ENCODE measurements around the gene FSIP1. TPM values are rescaled to one million over a fixed set of nuclear protein-coding genes. Genes with fewer than 3 reads are reported as not detected.

FSIP1 gene
- total RNA-seq, 1 donor from 2014 or later, result 0.40 TPM

DNA sequence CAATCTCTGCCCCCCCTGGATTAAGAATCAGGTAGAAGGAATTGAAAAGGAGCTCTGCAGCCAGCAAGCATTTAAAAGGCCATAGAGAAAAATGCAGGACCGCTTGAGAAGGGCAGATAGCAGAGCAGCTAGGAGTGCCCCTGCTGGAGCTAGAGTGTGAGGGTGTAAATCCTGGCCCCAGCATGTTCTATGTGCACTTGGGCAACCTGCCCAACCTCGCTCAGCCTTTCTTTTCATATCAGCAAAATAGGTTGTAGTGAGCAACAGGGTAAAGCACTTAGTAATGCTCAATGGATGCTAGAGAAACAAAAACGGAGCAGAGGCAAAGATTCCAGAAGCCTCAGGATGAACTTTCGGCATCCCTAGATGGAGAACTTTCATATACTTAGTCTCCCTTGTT, 226.8 kb downstream of the FSIP1 start:
- no peak for DNase-seq (ENCODE audit: low read depth in 2 of 2)

DNA sequence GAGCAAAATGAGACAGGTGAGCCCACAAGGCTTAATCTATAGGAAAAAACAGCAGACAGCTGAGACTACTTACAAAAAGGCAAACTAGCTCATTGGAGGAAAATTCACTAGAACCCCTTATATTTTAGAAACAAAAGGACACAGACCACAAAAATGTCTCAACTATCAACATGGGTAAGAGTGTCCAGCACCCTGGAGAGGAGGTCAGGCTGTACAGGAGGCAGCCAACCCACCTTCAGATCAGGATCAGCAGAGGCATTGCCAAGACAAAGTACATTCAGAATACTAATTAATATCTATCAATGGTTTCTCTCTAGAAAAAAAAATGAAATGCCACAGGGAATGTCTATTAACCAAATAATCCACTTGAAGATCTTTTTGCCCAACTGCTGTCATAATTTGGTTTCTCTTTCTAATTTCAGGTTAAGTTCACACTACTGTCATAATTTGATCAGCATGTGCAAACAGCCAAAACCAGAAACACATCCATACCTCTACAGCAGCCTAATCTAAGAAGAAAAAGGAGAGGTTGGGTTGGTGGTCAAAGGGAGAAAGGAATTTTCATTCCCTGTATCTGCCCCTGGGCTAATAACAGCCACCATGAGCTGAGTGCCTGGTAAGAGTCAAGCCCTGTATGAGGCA, 227.8 kb downstream of the FSIP1 start:
- no peak for DNase-seq (ENCODE audit: low read depth in 2 of 2)

DNA sequence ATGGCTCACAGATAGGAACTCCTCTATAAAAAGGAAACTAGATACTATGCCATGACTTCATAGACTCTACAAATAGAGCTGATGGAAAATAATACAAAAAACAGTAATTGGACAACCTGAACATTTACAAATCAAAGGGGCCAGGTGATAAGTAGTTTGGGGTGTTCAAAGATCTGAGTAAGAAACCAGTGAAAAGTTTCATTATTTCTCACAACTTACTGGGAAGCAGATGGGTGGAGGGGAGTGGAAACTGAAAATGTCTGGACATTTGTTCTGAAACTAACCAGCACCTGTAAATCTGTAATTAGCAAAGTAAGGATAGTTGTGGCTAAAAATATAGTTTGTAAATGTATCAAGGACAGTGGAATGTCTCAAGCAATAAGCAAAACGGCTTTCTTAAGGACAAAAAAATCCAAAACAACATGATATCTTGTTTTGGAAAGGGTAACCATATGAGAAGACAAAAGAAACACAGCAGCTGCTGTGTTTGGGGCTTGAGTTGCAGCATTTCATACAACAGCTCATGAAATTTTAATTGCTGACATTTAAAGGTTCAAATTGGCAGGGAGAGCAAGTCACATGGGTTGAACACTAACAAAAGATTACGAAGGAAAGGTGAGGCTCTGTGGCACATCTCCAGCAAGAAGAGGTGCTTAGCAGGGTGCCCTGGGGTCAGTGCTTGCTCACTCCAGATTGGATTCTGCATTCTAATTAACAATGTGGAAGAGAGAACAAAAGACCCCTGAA, 228.5 kb downstream of the FSIP1 start:
- DNase-seq (ENCODE audit: low read depth in 2 of 2), result no peak

GRCh38 chr15:39552556-39552955, 230.1 kb downstream of the FSIP1 start:
- no peak for DNase-seq (ENCODE audit: low read depth in 2 of 2)

DNA sequence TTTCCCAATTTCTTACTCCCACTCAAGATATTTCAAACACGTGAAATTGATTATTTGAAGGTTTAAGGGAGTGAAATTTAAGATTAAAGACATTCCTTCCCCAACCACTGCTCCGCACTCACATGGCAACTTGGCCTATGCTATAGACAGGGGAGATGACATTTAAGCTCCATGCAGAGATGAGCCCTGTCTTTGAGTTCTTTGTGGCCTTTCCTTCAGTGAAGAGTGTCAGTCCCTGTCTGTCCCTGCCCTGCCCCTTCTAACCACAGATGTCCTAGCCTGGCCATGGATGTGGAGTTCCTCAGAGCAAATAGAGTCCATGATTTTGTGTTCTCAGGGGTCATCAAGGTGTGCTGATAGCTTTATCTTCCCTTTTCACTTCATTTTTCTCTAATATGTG, 231.2 kb downstream of the FSIP1 start:
- DNase-seq (ENCODE audit: low read depth in 2 of 2), result no peak

Other genes with a start within 250 kb of the FSIP1 start
- 3,460 and 6,737 TPM in 2 replicates for gene THBS1, start 201.8 kb downstream of the FSIP1 start, total RNA-seq
- 2.4 and 14.4 TPM in 2 replicates for gene GPR176, start 137.4 kb upstream of the FSIP1 start, total RNA-seq
- 22.0 and 25.8 TPM in 2 replicates for gene EIF2AK4, start 151.3 kb upstream of the FSIP1 start, total RNA-seq

All from lung microvascular endothelial cell (primary cell).